CD4-positive, alpha-beta T cell treated with Interleukin-4 for 4 hours (primary cell): ENCODE results near the gene ZNF555.
"Not testable (repeated sequence)": the region's sequence is repeated elsewhere in the genome, so short reads cannot be mapped to it uniquely, and the experiment has no call there.

Experiments used
- DNase-seq: peaks from one replicate; pipeline ENCODE4 v3.0.0-alpha.2; 2020

ZNF555 gene

GRCh38 chr19:2807379-2808128, 33.7 kb upstream of the ZNF555 start:
- DNase-seq, result no peak

DNA sequence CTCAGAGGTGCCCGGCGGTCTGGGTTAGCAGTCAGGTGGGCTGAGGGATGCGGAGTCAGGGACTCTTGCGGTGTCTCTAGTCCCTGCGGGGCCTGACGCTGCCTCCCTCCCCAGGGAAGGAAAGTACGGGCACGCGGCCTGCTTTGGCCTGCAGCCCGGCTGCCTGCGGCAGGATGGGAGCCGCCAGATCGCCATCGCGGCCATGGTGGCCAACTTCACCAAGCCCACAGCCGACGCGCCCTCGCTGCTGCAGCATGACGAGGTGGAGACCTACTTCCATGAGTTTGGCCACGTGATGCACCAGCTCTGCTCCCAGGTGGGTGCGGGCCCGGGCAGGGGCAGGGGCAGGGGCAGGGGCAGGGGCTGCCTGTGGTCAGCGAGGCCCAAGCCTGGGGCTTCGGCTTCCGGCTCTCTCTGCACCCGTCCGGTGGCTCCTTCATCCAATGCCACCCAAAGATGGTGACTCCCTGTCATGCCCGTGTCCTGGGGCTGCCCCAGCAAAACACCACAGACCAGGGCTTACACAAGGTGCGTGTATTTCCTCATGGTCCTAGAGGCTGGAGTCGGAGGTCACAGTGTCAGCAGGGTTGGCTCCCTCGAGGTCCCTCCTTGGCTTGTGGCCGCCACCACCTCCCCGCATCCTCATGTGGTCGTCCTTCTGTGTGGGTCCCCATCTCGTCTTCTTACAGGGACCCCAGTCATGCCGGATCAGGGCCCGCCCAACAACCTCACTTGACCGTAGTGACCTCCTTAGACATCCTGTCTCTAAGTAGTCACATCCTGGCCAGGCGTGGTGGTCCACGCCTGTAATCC, 32.9 kb upstream of the ZNF555 start:
- no peak for DNase-seq

- no peak for DNase-seq
Measured at GRCh38 chr19:2809387-2810140, 31.7 kb upstream of the ZNF555 start.

- DNase-seq, result no peak
Measured at GRCh38 chr19:2810141-2811091, 30.9 kb upstream of the ZNF555 start.

- no peak for DNase-seq
Measured at GRCh38 chr19:2811221-2811722, 30.0 kb upstream of the ZNF555 start.

GRCh38 chr19:2811735-2812413, 29.4 kb upstream of the ZNF555 start:
- no peak for DNase-seq

GRCh38 chr19:2812414-2813234, 28.7 kb upstream of the ZNF555 start:
- no peak for DNase-seq

DNA sequence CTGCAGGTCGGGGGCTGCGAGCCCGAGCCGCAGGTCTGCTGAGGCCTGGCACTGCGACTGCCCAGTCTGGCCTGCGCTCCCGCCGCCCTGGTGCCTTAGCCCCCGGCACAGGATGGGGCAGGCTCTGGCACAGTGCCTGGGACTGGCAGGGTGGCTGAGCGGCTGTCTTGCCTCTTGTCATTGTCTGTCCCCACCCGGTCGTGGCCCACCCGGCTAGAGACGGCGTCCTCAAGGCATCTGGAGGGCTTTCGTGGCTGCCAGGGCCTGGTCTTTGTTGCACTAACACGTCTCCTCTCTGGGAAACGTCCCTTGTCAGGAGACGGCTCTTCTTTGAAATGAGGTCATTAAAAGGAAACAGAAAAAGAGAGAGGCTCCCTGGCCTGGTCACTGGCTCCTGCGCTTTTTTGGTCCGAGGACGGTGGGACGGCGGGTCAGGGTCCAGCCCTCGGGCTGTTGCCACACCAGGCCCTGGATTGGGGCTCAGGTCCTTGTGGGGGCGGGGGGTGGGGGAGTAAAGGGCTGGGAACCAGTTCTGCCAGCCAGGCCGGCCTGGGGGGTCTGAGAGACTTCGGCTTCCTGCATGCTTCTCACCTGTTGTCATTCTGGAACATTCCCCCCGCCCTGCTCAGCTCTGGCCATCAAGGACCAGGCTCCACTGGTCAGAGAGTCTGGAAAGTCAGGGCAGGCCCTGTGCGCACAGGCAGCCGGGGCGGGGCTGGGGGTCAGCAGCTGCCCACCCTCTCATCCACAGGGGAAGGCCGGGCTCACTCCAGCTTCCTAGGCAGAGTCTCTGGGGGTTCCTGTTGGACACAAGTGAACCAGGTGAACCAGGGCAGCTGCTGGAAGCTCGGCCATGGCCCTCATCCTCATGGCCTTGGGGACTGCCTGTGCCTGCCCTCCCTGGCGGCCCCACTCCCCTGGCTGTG, 27.8 kb upstream of the ZNF555 start:
- no peak for DNase-seq

DNA sequence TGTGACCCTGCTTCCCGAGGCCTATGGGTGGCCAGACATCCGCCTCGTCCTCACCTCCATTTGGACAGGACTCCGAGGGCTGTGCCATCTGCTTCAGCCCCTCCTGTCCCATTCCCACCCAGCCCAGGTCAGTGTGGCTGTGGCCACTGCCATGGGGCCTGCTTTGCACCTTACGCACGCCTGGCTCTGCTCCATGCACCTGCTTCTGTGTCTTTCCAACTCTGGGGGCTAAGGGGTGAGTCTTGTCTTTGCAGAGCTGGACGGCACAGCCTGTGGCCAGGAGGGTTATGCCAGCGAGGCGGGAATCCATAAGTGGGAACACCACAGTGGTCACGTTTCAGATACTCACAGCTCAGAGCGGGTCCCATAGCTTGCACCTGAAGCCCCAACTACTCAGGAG, 26.8 kb upstream of the ZNF555 start:
- no peak for DNase-seq

GRCh38 chr19:2815191-2815614, 26.1 kb upstream of the ZNF555 start:
- DNase-seq, result no peak

GRCh38 chr19:2815923-2816322, 25.4 kb upstream of the ZNF555 start:
- no peak for DNase-seq

GRCh38 chr19:2816641-2817040, 24.6 kb upstream of the ZNF555 start:
- DNase-seq, result no peak

DNA sequence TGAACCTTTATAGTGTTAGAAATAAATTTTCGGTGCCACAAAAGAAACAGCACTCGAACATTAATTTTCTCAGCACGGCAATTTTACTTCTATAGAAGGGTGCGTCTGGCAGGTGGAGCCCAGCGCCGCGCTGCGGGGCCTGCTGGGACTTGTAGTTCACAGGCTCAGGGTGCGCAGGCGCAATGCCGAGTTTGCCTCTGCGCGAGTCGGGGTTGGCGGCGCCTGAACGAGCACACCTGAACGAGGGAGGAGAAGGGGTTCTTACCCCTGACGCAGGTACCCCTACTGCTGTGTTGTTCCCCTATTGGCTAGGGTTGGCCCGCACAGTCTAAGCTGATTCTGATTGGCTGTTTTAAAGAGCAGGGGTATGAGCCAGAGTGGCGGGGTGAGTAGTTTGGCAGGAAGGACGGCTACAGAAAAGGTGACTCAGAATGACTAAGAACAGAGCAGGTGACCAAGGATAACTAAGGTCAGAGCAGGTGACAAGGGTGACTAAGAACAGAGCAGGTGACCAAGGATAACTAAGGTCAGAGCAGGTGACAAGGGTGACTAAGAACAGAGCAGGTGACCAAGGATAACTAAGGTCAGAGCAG, 23.9 kb upstream of the ZNF555 start:
- DNase-seq, result not testable (repeated sequence)

DNA sequence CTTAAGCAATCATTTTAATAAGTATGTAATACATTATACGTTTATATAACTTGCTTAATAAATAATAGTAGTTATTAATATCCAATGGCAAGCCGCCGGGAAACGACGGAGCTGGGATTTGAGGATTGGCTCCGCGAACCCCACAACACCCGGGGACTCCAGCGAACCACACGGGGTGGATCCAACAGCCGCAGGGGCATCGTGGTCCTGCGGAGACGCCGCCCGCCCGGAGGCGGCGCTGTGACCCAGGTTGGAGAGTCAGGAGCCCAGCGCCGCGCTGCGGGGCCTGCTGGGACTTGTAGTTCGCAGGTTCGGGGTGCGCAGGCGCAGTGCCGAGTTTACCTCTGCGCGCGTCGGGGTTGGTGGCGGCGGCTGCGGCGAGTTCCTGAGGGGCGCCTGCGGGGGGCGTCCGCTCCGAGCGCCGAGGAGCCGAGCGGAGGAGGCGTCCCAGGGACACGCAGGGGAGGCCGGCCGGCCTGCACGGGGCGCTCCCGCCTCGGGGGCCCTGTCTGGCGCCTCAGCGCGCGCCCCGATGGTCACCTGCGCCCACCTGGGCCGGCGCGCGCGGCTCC, 21.6 kb upstream of the ZNF555 start, which contains the start of gene ZNF554:
TSS of gene ZNF554 (plus strand) at position 329 of the 572 bp plus-strand sequence. CDS start at position 533, 204 bp downstream.
- DNase-seq, result peak; percentile 94

GRCh38 chr19:2820112-2820702, 21.1 kb upstream of the ZNF555 start:
- no peak for DNase-seq

DNA sequence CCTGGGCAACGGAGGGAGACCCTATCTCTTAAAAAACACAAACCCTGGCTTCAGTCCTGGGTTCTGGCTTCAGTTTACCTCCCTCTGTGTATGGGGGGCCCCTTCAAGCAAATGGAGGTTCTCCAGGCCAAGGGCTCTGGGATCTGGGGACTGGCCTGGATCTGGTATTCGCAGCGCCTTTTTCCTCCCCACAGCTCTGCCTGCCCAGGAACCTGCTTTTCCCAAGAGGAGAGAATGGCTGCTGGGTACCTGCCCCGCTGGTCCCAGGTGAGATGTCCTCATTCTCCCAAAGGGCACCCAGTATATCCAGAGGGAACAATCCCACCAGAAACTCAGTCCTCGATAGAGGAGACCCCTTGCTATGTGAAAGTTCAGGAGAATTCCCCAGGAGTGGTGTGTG, 18.4 kb upstream of the ZNF555 start:
- no peak for DNase-seq

DNA sequence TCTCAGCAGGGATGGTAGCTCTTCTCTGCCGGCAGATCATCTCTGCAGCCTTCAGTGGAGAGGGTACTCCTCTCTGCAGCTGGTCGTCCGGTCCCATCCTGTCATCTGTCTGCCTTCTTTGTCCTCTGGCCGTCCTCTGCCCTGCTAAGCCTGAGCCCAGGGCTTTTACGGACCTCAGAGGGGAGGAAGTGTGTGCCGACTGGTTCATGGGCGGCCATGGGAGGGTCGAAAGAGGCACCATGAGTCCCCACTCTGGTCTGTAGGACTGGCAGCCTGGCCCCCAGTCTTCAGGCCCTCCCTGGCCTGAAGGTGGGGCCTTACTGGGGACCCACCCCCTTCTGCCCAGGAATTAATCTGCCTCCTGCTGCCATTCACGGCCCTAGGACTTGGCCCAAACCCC, 17.6 kb upstream of the ZNF555 start:
- no peak for DNase-seq

DNA sequence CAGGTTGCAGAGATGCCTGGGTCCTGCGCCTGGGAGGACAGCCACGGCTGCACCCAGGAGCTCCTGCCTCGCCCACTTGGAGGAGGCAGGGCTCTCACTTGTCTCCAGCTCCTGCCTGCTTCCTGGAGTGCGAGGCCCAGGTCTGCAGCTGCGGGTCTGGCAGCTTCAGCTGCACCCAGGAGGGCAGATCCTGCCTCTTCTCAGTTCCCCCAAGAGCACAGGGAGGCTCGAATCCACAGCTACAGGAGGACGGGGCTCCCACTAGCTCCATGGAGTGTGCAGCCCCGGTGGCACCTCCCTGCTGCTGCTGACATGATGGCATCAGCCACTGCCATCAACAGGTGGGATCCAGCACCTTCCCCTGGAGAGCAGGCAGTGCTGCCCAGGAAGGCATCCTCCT, 17.1 kb upstream of the ZNF555 start:
- DNase-seq, result no peak
